GM19023 (cell line): ENCODE measurements around the gene CHMP6.

Experiments used
- ATAC-seq: cut with Tn5 transposase; IDR thresholded peaks from one replicate; pipeline ENCODE4 v1.9.1; 2021; ENCODE audit warnings: mild to moderate bottlenecking, moderate library complexity; ENCODE audit not compliant: unreplicated experiment

CHMP6 gene

GRCh38 chr17:81040791-81041337 lies 49.2 kb downstream of the CHMP6 start:
- ATAC-seq = no peak

- no peak for ATAC-seq
These were observed 51.0 kb downstream of the CHMP6 start for GRCh38 chr17:81042606-81043005.

DNA sequence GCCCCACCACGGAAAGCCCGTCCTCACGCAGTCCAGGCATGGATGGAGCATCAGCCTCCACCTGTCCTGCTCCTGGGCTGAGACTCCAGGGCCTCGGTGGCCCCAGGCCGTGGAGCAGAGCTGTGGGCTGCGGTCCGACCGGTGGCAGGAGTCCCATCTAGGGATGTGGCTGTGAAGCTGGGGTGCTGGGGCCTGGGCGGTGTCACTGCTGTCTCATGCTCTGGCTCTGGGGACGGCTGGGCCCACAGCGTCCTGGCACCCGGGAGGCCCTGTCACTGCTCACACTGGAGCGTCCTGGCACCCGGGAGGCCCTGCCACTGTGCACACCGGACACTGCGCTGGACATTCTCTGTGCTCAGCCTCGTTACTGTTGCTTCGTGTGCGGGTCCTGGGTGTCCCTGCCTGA lies 51.7 kb downstream of the CHMP6 start:
- no peak for ATAC-seq

- no peak for ATAC-seq
These were observed 52.2 kb downstream of the CHMP6 start for GRCh38 chr17:81043725-81044427.

DNA sequence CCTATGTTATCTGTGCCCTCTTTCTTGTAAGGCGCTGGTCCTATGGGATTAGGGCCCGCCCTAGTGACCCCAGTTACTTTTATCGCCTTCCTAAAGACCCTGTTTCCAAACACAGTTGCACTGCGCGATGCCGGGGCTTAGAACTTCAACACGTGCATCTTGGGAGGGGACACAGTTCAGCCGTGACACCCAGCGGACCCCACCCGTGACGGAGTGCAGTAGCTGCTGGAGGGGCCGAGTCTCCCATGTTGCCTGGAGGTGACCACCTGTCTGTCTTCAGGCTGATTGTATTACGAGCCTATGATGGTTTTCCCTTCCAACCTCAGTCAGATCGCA lies 52.8 kb downstream of the CHMP6 start:
- ATAC-seq = no peak

GRCh38 chr17:81044764-81045589 lies 53.3 kb downstream of the CHMP6 start:
- no peak for ATAC-seq

GRCh38 chr17:81045590-81046095 lies 54.0 kb downstream of the CHMP6 start:
- no peak for ATAC-seq

- ATAC-seq = no peak
These were observed 54.6 kb downstream of the CHMP6 start for GRCh38 chr17:81046132-81046769.

DNA sequence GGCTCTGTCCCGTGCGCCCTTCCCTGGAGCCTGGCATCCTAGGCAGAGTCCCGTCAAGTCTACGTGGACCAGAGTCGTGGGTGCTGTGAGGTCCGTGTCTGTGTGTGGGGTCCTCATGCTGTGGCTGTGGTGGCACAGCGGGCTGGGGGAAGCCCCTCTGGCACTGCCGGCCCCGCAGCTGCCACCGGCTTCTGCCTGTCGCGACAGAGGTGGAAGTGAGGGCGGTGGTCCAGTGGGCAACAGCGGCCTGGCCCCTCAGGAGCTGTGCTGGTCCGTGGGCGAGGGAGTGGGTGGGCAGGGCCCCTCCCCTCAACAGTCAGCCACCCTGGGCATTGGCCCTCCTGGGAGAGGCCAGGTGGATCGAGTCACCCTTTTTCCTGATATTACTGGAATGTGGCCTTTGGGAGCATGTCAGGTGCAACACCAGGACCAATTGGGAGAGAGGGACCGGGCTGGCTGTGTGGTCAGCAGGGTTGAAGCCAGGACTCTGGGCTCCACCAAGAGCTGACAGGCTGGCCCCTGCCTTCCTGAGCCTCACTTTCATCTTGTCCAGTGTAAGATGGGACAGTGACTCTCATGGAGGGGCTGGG lies 55.2 kb downstream of the CHMP6 start:
- no peak for ATAC-seq

- ATAC-seq = no peak
These were observed 57.3 kb downstream of the CHMP6 start for GRCh38 chr17:81048827-81049371.

DNA sequence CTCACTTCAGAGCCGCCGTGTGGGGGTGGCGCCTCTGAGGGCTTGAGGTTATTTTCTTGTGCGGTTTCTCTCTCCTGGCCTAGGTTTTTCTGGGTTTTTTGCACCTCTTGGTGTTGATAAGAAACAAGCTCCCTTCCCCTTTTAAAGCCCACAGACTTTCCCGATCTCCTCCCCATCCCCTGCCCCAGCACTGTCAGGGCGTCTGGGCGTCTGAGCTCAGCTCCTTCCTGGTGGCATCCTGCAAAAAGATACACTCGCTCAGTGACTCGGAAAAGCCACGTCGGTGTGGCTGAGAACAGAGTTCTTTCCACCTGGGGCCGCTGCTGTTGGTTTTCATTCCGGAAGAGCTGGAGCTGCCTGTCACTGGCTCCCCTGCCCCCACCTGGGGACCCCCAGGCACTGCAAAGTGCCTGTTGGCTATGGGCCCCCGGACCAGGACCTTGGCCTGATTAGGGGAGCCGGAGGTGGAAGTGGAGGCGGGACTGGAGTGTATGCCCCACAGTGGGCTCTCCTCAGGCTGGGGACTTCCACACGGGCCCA lies 57.8 kb downstream of the CHMP6 start:
- ATAC-seq = no peak
